GM19193 (cell line): Measurements from ENCODE around the gene CDH15.

ENCODE experiments used
- POLR2A ChIP-seq: IDR thresholded peaks from 4 replicates; pipeline ENCODE4 v1.6.1; 2011; ENCODE audit not compliant: insufficient read depth, insufficient read length; ENCODE audit errors: extremely low read depth

CDH15 gene

GRCh38 chr16:89137666-89138512 lies 33.7 kb upstream of the CDH15 start:
- TF ChIP-seq POLR2A, result no peak

GRCh38 chr16:89138513-89138795 lies 33.1 kb upstream of the CDH15 start:
- no peak for TF ChIP-seq POLR2A

GRCh38 chr16:89138843-89139520 lies 32.6 kb upstream of the CDH15 start:
- no peak for TF ChIP-seq POLR2A

- no peak for TF ChIP-seq POLR2A
Observed at GRCh38 chr16:89139907-89140361, 31.6 kb upstream of the CDH15 start.

GRCh38 chr16:89140401-89140800 lies 31.1 kb upstream of the CDH15 start:
- no peak for TF ChIP-seq POLR2A

GRCh38 chr16:89140981-89141883 lies 30.3 kb upstream of the CDH15 start:
- no peak for TF ChIP-seq POLR2A

GRCh38 chr16:89141884-89142267 lies 29.7 kb upstream of the CDH15 start:
- no peak for TF ChIP-seq POLR2A

GRCh38 chr16:89142474-89143195 lies 28.9 kb upstream of the CDH15 start:
- no peak for TF ChIP-seq POLR2A

- no peak for TF ChIP-seq POLR2A
Observed at GRCh38 chr16:89143201-89143741, 28.3 kb upstream of the CDH15 start.

GRCh38 chr16:89143911-89144675 lies 27.5 kb upstream of the CDH15 start:
- TF ChIP-seq POLR2A, result no peak

- no peak for TF ChIP-seq POLR2A
Observed at GRCh38 chr16:89144681-89145080, 26.9 kb upstream of the CDH15 start.

- no peak for TF ChIP-seq POLR2A
Observed at GRCh38 chr16:89145406-89146161, 26.0 kb upstream of the CDH15 start.
